NCI-H82 (cell line): ENCODE data around the gene STAC.

Experiments used
- DNase-seq: peaks from one replicate; lab custom pipeline; 2025; lab: John Stamatoyannopoulos, UW

Gene STAC

GRCh38 chr3:36595511-36595910 lies 215.2 kb downstream of the STAC start:
- no peak for DNase-seq

DNA sequence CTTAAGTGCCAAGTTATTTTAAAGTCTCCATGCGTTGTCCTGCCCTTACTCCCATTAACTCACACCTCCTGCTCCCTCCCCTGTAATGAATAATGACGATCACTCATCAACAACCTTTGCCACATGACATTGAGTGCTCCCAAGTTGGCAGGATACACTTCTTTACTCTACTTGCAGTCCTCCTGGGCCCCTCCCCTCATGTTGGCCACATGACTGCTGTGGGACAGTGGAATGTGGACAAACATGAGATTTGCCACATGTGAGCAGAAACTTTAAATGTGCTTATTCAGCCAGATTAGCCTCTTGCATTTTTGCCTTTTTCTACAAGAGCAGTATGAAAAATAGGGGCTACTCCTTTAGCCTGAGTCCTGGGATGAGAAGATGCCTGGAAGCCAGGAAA lies 216.1 kb downstream of the STAC start:
- DNase-seq = no peak

DNA sequence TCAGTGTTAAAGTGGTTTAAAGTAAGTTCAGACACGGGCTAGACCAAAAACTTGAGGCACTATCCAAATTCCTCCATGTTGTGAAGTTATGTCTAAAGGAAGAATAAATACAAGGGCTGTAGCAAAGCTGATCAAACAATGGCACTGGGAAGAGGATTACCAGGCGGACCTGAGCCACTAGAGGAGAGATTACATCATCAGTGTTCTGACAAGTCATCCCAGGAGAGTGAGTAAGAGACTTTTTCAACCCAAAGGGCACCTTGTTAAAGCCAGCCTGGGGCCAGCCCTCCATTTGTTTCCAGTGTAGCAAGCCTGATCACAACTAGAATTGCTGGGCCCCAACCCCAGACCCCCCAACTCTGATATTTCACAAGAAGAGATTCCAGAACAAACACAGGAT lies 217.1 kb downstream of the STAC start:
- DNase-seq = peak; percentile 9
